NCI-H345 treated with DMSO at 0.1 percent for 48 hours (cell line): ENCODE data around the gene NTM.

Experiments used
- DNase-seq: peaks from one replicate; lab custom pipeline; 2025; ENCODE audit not compliant: unreplicated experiment; lab: John Stamatoyannopoulos, UW

The NTM gene

GRCh38 chr11:131460931-131461330 is 90.5 kb downstream of the NTM start:
- DNase-seq, result no peak

GRCh38 chr11:131462622-131463021 is 92.2 kb downstream of the NTM start:
- DNase-seq, result no peak

- no peak for DNase-seq
These were observed 92.7 kb downstream of the NTM start for GRCh38 chr11:131463162-131463561.

GRCh38 chr11:131463649-131464425 is 93.4 kb downstream of the NTM start:
- no peak for DNase-seq

- DNase-seq, result no peak
These were observed 94.0 kb downstream of the NTM start for GRCh38 chr11:131464461-131464860.

GRCh38 chr11:131465039-131465438 is 94.6 kb downstream of the NTM start:
- DNase-seq, result no peak

GRCh38 chr11:131465746-131466145 is 95.3 kb downstream of the NTM start:
- DNase-seq, result no peak

- DNase-seq, result no peak
These were observed 97.4 kb downstream of the NTM start for GRCh38 chr11:131467645-131468394.

- DNase-seq, result no peak
These were observed 98.2 kb downstream of the NTM start for GRCh38 chr11:131468565-131468964.

- DNase-seq, result no peak
These were observed 100.0 kb downstream of the NTM start for GRCh38 chr11:131470216-131470925.

GRCh38 chr11:131471976-131472375 is 101.6 kb downstream of the NTM start:
- no peak for DNase-seq

GRCh38 chr11:131474947-131475346 is 104.5 kb downstream of the NTM start:
- no peak for DNase-seq

- DNase-seq, result no peak
These were observed 105.9 kb downstream of the NTM start for GRCh38 chr11:131476266-131476665.

GRCh38 chr11:131478341-131478740 is 107.9 kb downstream of the NTM start:
- DNase-seq, result no peak

- DNase-seq, result no peak
These were observed 110.9 kb downstream of the NTM start for GRCh38 chr11:131481303-131481702.

GRCh38 chr11:131481971-131482370 is 111.6 kb downstream of the NTM start:
- DNase-seq, result no peak

GRCh38 chr11:131483453-131483852 is 113.0 kb downstream of the NTM start:
- DNase-seq, result no peak

GRCh38 chr11:131483877-131484276 is 113.5 kb downstream of the NTM start:
- no peak for DNase-seq

- DNase-seq, result no peak
These were observed 115.7 kb downstream of the NTM start for GRCh38 chr11:131486100-131486499.

GRCh38 chr11:131486937-131487635 is 116.7 kb downstream of the NTM start:
- DNase-seq, result no peak

- no peak for DNase-seq
These were observed 117.8 kb downstream of the NTM start for GRCh38 chr11:131488238-131488637.
